Smooth muscle cell (in vitro differentiated cells): Measurements from ENCODE around the gene GYPC. TPM values are rescaled to one million over a fixed set of nuclear protein-coding genes. Genes with fewer than 3 reads are reported as not detected.

Source experiments
- DNase-seq: peaks from one replicate; lab custom pipeline; 2025; ENCODE audit not compliant: unreplicated experiment; lab: John Stamatoyannopoulos, UW
- H2AFZ ChIP-seq: fragments of 200-600 bp; sonication (generic); 2 replicates; pipeline ENCODE4 v1.6.0; 2016; ENCODE audit warnings: antibody characterized with exemption, low read depth, mild to moderate bottlenecking
- H3F3A ChIP-seq: fragments of 200-600 bp; sonication (generic); 2 replicates; pipeline ENCODE4 v1.6.0; 2017; ENCODE audit warnings: antibody characterized with exemption, low read depth
- H3K27ac ChIP-seq: fragments of 200-600 bp; sonication (generic); 2 replicates; pipeline ENCODE4 v1.5.1; 2016; ENCODE audit warnings: low read depth, mild to moderate bottlenecking
- H3K27me3 ChIP-seq: fragments of 200-600 bp; sonication (generic); 2 replicates; pipeline ENCODE4 v1.6.1; 2016; ENCODE audit warnings: low read depth, mild to moderate bottlenecking
- H3K36me3 ChIP-seq: fragments of 200-600 bp; sonication (generic); 2 replicates; pipeline ENCODE4 v1.5.1; 2016; ENCODE audit warnings: low read depth
- H3K4me1 ChIP-seq: fragments of 200-600 bp; sonication (generic); 2 replicates; pipeline ENCODE4 v1.5.1; 2016; ENCODE audit warnings: low read depth
- H3K4me2 ChIP-seq: fragments of 200-600 bp; sonication (generic); 2 replicates; pipeline ENCODE4 v1.6.0; 2016; ENCODE audit warnings: mild to moderate bottlenecking
- H3K4me3 ChIP-seq: fragments of 200-600 bp; sonication (generic); 2 replicates; pipeline ENCODE4 v1.5.1; 2016; ENCODE audit warnings: mild to moderate bottlenecking
- H3K79me2 ChIP-seq: fragments of 200-600 bp; sonication (generic); 2 replicates; pipeline ENCODE4 v1.6.0; 2016; ENCODE audit warnings: low read depth, mild to moderate bottlenecking
- H3K9ac ChIP-seq: fragments of 200-600 bp; sonication (generic); 2 replicates; pipeline ENCODE4 v1.6.0; 2016; ENCODE audit warnings: low read depth
- H3K9me3 ChIP-seq: fragments of 200-600 bp; sonication (generic); replicated peaks from 2 replicates; pipeline ENCODE4 v1.5.1; 2016; ENCODE audit warnings: low read depth
- H4K20me1 ChIP-seq: fragments of 200-600 bp; sonication (generic); 2 replicates; pipeline ENCODE4 v1.6.0; 2016; ENCODE audit warnings: low read depth
- CTCF ChIP-seq: fragments of 200-600 bp; sonication (generic); IDR thresholded peaks from 2 replicates; pipeline ENCODE4 v1.5.1; 2017; ENCODE audit warnings: borderline replicate concordance, mild to moderate bottlenecking, antibody characterized with exemption; ENCODE audit not compliant: insufficient read depth, poor library complexity, severe bottlenecking
- WGBS: methylation state at CpG from one replicate; pipeline ENCODE4 v1.1.7; 2016; ENCODE audit warnings: low lambda C conversion rate; 5-methylcytosine and 5-hydroxymethylcytosine counted together
- polyA plus RNA-seq: library from polyadenylated mRNA; unstranded; fragments of >200 nt; fragmentation: Nextera tagmentation; extraction: Ambion mirVana; gene quantifications from 2 replicates; pipeline ENCODE4 v1.2.1, GENCODE V29; 2016
- total RNA-seq: library from RNA; depleted of rRNA; stranded (reverse); fragments of >200 nt; gene quantifications from 2 replicates; pipeline ENCODE4 v1.2.3, GENCODE V29; 2014

GYPC gene
- total and polyA plus RNA-seq, 2 experiments from 2014 or later = 25.7 to 61.8 TPM

GRCh38 chr2:126700677-126701076 lies 44.7 kb downstream of the GYPC start:
- Histone ChIP-seq H4K20me1 (no peaks in the 10 kb centered on the region), H3K36me3 (no peaks in the 10 kb centered on the region), H3K4me1 (peaks cover 3% of the 10 kb centered on the region), H3K4me3 (no peak overlapping the region), H3F3A (no peaks in the 10 kb centered on the region), H3K79me2 (no peaks in the 10 kb centered on the region), H3K9ac (no peak overlapping the region), H3K9me3 (no peaks in the 10 kb centered on the region), H3K27me3 (no peaks in the 10 kb centered on the region), H3K27ac (no peak overlapping the region), H3K4me2 (no peak overlapping the region), H2AFZ (no peak overlapping the region)
- WGBS = 46% methylated on average over 2 of the region's 2 CpGs
- no peak for DNase-seq
- no peak for TF ChIP-seq CTCF

- no peak overlapping the region for H2AFZ ChIP-seq
- no peak overlapping the region for H3K9ac ChIP-seq
- no peak overlapping the region for H3K4me3 ChIP-seq
- H4K20me1 ChIP-seq = no peaks in the 10 kb centered on the region
- H3K27ac ChIP-seq = no peak overlapping the region
- no peak for DNase-seq
- 91% methylated on average over 7 of the region's 7 CpGs for WGBS
- peaks cover 3% of the 10 kb centered on the region for H3K4me1 ChIP-seq
- no peak overlapping the region for H3K4me2 ChIP-seq
- H3K9me3 ChIP-seq = no peaks in the 10 kb centered on the region
- H3K36me3 ChIP-seq = no peaks in the 10 kb centered on the region
- no peaks in the 10 kb centered on the region for H3K79me2 ChIP-seq
- H3F3A ChIP-seq = no peaks in the 10 kb centered on the region
- no peak for TF ChIP-seq CTCF
- no peaks in the 10 kb centered on the region for H3K27me3 ChIP-seq
Observed at GRCh38 chr2:126703311-126703710, 47.4 kb downstream of the GYPC start.

GRCh38 chr2:126704434-126705160 lies 48.6 kb downstream of the GYPC start:
- 100% methylated on average over 2 of the region's 2 CpGs for WGBS
- Histone ChIP-seq H3K9me3 (no peaks in the 10 kb centered on the region), H3K4me2 (no peak overlapping the region), H3K36me3 (no peaks in the 10 kb centered on the region), H3K4me1 (no peaks in the 10 kb centered on the region), H3F3A (no peaks in the 10 kb centered on the region), H4K20me1 (no peaks in the 10 kb centered on the region), H3K27ac (no peak overlapping the region), H3K27me3 (no peaks in the 10 kb centered on the region), H2AFZ (no peak overlapping the region), H3K79me2 (no peaks in the 10 kb centered on the region), H3K4me3 (no peak overlapping the region), H3K9ac (no peak overlapping the region)
- no peak for TF ChIP-seq CTCF
- DNase-seq = no peak

GRCh38 chr2:126707191-126707590 lies 51.2 kb downstream of the GYPC start:
- H3K36me3 ChIP-seq = no peaks in the 10 kb centered on the region
- H3K79me2 ChIP-seq = no peaks in the 10 kb centered on the region
- TF ChIP-seq CTCF = no peak
- DNase-seq = no peak
- no peak overlapping the region for H3K4me2 ChIP-seq
- H3K4me1 ChIP-seq = no peaks in the 10 kb centered on the region
- H3K27ac ChIP-seq = no peak overlapping the region
- H3K27me3 ChIP-seq = no peaks in the 10 kb centered on the region
- WGBS = 96% methylated on average over 1 of the region's 1 CpG
- no peak overlapping the region for H2AFZ ChIP-seq
- H4K20me1 ChIP-seq = no peaks in the 10 kb centered on the region
- H3K4me3 ChIP-seq = no peak overlapping the region
- H3K9me3 ChIP-seq = no peaks in the 10 kb centered on the region
- H3F3A ChIP-seq = no peaks in the 10 kb centered on the region
- H3K9ac ChIP-seq = no peak overlapping the region
